HCT116 (cell line): ENCODE results near the gene PTPRO. TPM values are rescaled to one million over a fixed set of nuclear protein-coding genes. Genes with fewer than 3 reads are reported as not detected.

Experiments used
- ATAC-seq: fragments of 200-7000 bp; cut with Tn5 transposase; 2 replicates; pipeline ENCODE4 v1.9.1; 2020; ENCODE audit warnings: mild to moderate bottlenecking, moderate library complexity
- BruUV-seq: library from RNA; stranded (reverse); fragments of 400-500 nt; replicated peaks from 2 replicates; lab custom pipeline; 2021; lab: Mats Ljungman, UMichigan
- CTCF ChIA-PET: fragments of 300-600 bp; sonication (Branson Sonifier 250); formaldehyde crosslinking; loops from one replicate; lab custom pipeline; 2021; ENCODE audit warnings: antibody characterized with exemption; lab: Charles Lee
- POLR2A ChIA-PET: fragments of 300-600, 350-600 bp; sonication (Branson Sonifier 250); formaldehyde crosslinking; loops from one replicate; lab custom pipeline; 2021; ENCODE audit warnings: antibody characterized with exemption; lab: Charles Lee
- RAD21 ChIA-PET, 2 experiments: fragments of 300-600 bp; sonication (Branson Sonifier 250); formaldehyde crosslinking; loops; one replicate each; lab custom pipeline; 2023; ENCODE audit warnings: low total read pairs in 2 of 2; ENCODE audit not compliant: uncharacterized antibody in 2 of 2, unreplicated experiment in 2 of 2, low non-redundant PET in 1 of 2; lab: Charles Lee
- DNase-seq: peaks from one replicate; pipeline ENCODE4 v3.0.0-alpha.2; 2010; ENCODE audit warnings: low read depth, low spot score
- H2AFZ ChIP-seq: fragments of 200-600 bp; shearing (Covaris generic), sonication (generic); 2 replicates; pipeline ENCODE4 v1.6.1; 2017; ENCODE audit warnings: low read depth, mixed run types, mixed read lengths, antibody characterized with exemption, low read length; ENCODE audit not compliant: poor library complexity, severe bottlenecking
- H3K27ac ChIP-seq: 2 replicates; pipeline ENCODE4 v1.5.1; 2012; ENCODE audit warnings: low read depth, low read length
- H3K27me3 ChIP-seq: fragments of 200-600 bp; sonication (generic); 2 replicates; pipeline ENCODE4 v1.6.1; 2016; ENCODE audit warnings: mixed run types, low read length, mixed read lengths; ENCODE audit not compliant: insufficient read depth
- H3K36me3 ChIP-seq, 2 experiments: fragments of 200-500 bp in 1 of 2; fragments of 200-600 bp in 1 of 2; sonication (Bioruptor generic) in 1 of 2; sonication (generic) in 1 of 2; 2 replicates each; pipeline versions ENCODE4 v1.5.1 to v1.6.1; 2014 to 2016; ENCODE audit warnings: low read length in 2 of 2, inconsistent platforms in 1 of 2, mixed read lengths in 1 of 2, mixed run types in 1 of 2; ENCODE audit not compliant: insufficient read depth in 2 of 2, control insufficient read depth in 1 of 2
- H3K4me1 ChIP-seq, 2 experiments: fragments of 200-600 bp in 1 of 2; sonication (generic) in 1 of 2; 2 replicates each; pipeline versions ENCODE4 v1.5.1 to v1.6.1; 2012 to 2017; ENCODE audit warnings: low read length in 2 of 2, inconsistent platforms in 1 of 2, mild to moderate bottlenecking in 1 of 2, mixed read lengths in 1 of 2, mixed run types in 1 of 2, moderate library complexity in 1 of 2; ENCODE audit not compliant: insufficient read depth in 2 of 2, control insufficient read depth in 1 of 2
- H3K4me2 ChIP-seq: fragments of 200-600 bp; sonication (generic); 2 replicates; pipeline ENCODE4 v1.6.1; 2017; ENCODE audit warnings: mixed run types, low read length, mixed read lengths
- H3K4me3 ChIP-seq, 2 experiments: fragments of 200-600 bp in 1 of 2; sonication (generic) in 1 of 2; replicated peaks in 1 of 2; 2 replicates each; pipeline ENCODE4 v1.5.1; 2011 to 2016; ENCODE audit warnings: low read length in 2 of 2, control low read depth in 1 of 2, low read depth in 1 of 2, mild to moderate bottlenecking in 1 of 2, mixed read lengths in 1 of 2, mixed run types in 1 of 2
- H3K79me2 ChIP-seq: fragments of 200-600 bp; sonication (generic); 2 replicates; pipeline ENCODE4 v1.6.1; 2017; ENCODE audit warnings: mild to moderate bottlenecking, mixed run types, low read length, moderate library complexity, mixed read lengths; ENCODE audit not compliant: insufficient read depth
- H3K9ac ChIP-seq: fragments of 200-600 bp; sonication (generic); 2 replicates; pipeline ENCODE4 v1.6.1; 2016; ENCODE audit warnings: low read length, mixed read lengths
- H3K9me2 ChIP-seq: fragments of 200-600 bp; sonication (generic), shearing (Covaris generic); 2 replicates; pipeline ENCODE4 v1.6.1; 2017; ENCODE audit warnings: mixed run types, mild to moderate bottlenecking, moderate library complexity; ENCODE audit not compliant: insufficient read depth
- H3K9me3 ChIP-seq, 2 experiments: fragments of 200-500 bp in 1 of 2; fragments of 200-600 bp in 1 of 2; sonication (Bioruptor generic) in 1 of 2; sonication (generic) in 1 of 2; 2 replicates each; pipeline ENCODE4 v1.6.1; 2014 to 2017; ENCODE audit warnings: low read length in 2 of 2, mixed read lengths in 2 of 2, inconsistent platforms in 1 of 2, low read depth in 1 of 2, mild to moderate bottlenecking in 1 of 2, mixed run types in 1 of 2, moderate library complexity in 1 of 2; ENCODE audit not compliant: control insufficient read depth in 1 of 2, insufficient read depth in 1 of 2
- H4K20me1 ChIP-seq: fragments of 200-600 bp; sonication (generic), shearing (Covaris generic); 2 replicates; pipeline ENCODE4 v1.6.1; 2017; ENCODE audit warnings: mixed run types, mild to moderate bottlenecking, moderate library complexity; ENCODE audit not compliant: insufficient read depth
- CBX3 ChIP-seq: IDR thresholded peaks from 2 replicates; pipeline ENCODE4 v1.6.1; 2012; ENCODE audit warnings: low read depth
- CEBPB ChIP-seq: IDR thresholded peaks from 2 replicates; pipeline ENCODE4 v1.6.1; 2012; ENCODE audit warnings: low read depth
- EGR1 ChIP-seq: IDR thresholded peaks from 2 replicates; pipeline ENCODE4 v1.6.1; 2012; ENCODE audit warnings: low read depth
- ELF1 ChIP-seq: IDR thresholded peaks from 2 replicates; pipeline ENCODE4 v1.6.1; 2012; ENCODE audit warnings: low read depth, borderline replicate concordance
- EZH2 ChIP-seq: fragments of 200-600 bp; sonication (generic); IDR thresholded peaks from 2 replicates; pipeline ENCODE4 v1.6.1; 2017; ENCODE audit warnings: antibody characterized with exemption, mixed run types
- EZH2phosphoT487 ChIP-seq: fragments of 200-600 bp; IDR thresholded peaks from 2 replicates; pipeline ENCODE4 v1.6.1; 2018; ENCODE audit warnings: antibody characterized with exemption, borderline replicate concordance
- FOSL1 ChIP-seq: IDR thresholded peaks from 2 replicates; pipeline ENCODE4 v1.6.1; 2012; ENCODE audit warnings: low read depth
- JUND ChIP-seq: IDR thresholded peaks from 2 replicates; pipeline ENCODE4 v1.6.1; 2012
- RAD21 ChIP-seq: IDR thresholded peaks from 2 replicates; pipeline ENCODE4 v1.6.1; 2012; ENCODE audit warnings: low read depth, mild to moderate bottlenecking
- SP1 ChIP-seq: IDR thresholded peaks from 2 replicates; pipeline ENCODE4 v1.6.1; 2012; ENCODE audit warnings: low read depth
- SRF ChIP-seq: IDR thresholded peaks from 2 replicates; pipeline ENCODE4 v1.6.1; 2012; ENCODE audit warnings: low read depth
- YY1 ChIP-seq: IDR thresholded peaks from 2 replicates; pipeline ENCODE4 v1.6.1; 2011; ENCODE audit warnings: low read length, low read depth, moderate library complexity, mild to moderate bottlenecking; ENCODE audit not compliant: insufficient replicate concordance; ENCODE audit errors: extremely low read depth
- ZFX ChIP-seq: fragments of 450-650 bp; IDR thresholded peaks from 2 replicates; pipeline ENCODE4 v1.6.1; 2017
- ZNF274 ChIP-seq: fragments of 200-500 bp; sonication (Bioruptor generic); IDR thresholded peaks from 2 replicates; pipeline ENCODE4 v1.6.1; 2014; ENCODE audit warnings: mild to moderate bottlenecking, low read depth, low read length, inconsistent platforms
- intact Hi-C: fragments of 100-400 bp; cut with micrococcal nuclease; formaldehyde crosslinking; loops from 2 replicates; pipeline ENCODE4 v1.10.0; 2022
- total RNA-seq: library from RNA; stranded (reverse); gene quantifications from one replicate; pipeline ENCODE4 v1.2.1, GENCODE V29; 2021; ENCODE audit not compliant: unreplicated experiment
- TF ChIP-seq, protein P1 (sequence below): IDR thresholded peaks from 2 replicates; pipeline ENCODE4 v1.6.1; 2012; ENCODE audit warnings: low read depth
- TF ChIP-seq, protein P2 (sequence below): IDR thresholded peaks from 2 replicates; pipeline ENCODE4 v1.6.1; 2011; ENCODE audit warnings: mild to moderate bottlenecking, low read length, moderate library complexity; ENCODE audit not compliant: insufficient replicate concordance; ENCODE audit errors: extremely low read depth
- TF ChIP-seq, protein P3 (sequence below), 3 experiments: fragments of 200-600 bp in 1 of 3; sonication (generic) in 1 of 3; IDR thresholded peaks in 2 of 3; conservative IDR thresholded peaks in 1 of 3; 2 replicates each; pipeline ENCODE4 v1.5.1; 2012 to 2017; ENCODE audit warnings: low read depth in 2 of 3, low read length in 2 of 3, antibody characterized with exemption in 1 of 3, borderline replicate concordance in 1 of 3, control low read depth in 1 of 3, mild to moderate bottlenecking in 1 of 3, mixed read lengths in 1 of 3, mixed run types in 1 of 3, moderate library complexity in 1 of 3; ENCODE audit not compliant: insufficient read depth in 1 of 3
- TF ChIP-seq, protein P4 (sequence below): IDR thresholded peaks from 2 replicates; pipeline ENCODE4 v1.6.1; 2012
- TF ChIP-seq, protein P5 (sequence below): IDR thresholded peaks from 2 replicates; pipeline ENCODE4 v1.6.1; 2012

The PTPRO gene
- total RNA-seq, 1 experiment from 2014 or later: not detected

DNA sequence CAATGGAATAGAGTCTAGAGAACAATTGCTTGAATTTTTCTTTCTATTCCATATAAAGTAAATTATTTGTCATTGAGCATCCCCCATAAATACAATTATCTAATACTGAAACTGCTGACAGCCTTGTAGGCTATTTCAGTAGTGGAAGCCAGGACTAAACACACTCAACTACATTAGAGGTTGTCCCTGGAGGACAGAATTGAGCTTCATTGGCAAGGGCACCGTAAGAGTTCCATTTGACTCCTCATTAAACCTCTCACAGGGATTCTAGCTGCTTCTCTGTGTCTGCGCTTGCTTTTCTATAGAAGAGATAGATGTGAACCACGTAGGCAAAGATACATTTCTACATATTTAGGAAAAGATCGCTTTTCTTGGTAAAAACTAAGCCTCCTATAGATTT lies 3.5 kb upstream of the PTPRO start:
- intact Hi-C loops: no loop called here
- Histone ChIP-seq H3K4me3 (no peak overlapping the region), H2AFZ (no peak overlapping the region), H4K20me1 (no peaks in the 10 kb centered on the region), H3K79me2 (no peaks in the 10 kb centered on the region), H3K36me3 (no peaks in the 10 kb centered on the region), H3K27ac (no peak overlapping the region), H3K27me3 (peaks cover 38% of the 10 kb centered on the region), H3K4me2 (no peak overlapping the region), H3K9me2 (no peaks in the 10 kb centered on the region), H3K9ac (no peak overlapping the region), H3K9me3 (no peaks in the 10 kb centered on the region), H3K4me1 (no peaks in the 10 kb centered on the region)
- POLR2A ChIA-PET: no interaction called here
- RAD21 ChIA-PET: no interaction called here
- TF ChIP-seq ELF1 (no peak), EZH2phosphoT487 (no peak), JUND (no peak), CEBPB (no peak), RAD21 (no peak), SP1 (no peak), EGR1 (no peak), ZFX (no peak), ZNF274 (no peak), EZH2 (no peak), FOSL1 (no peak), SRF (no peak), YY1 (no peak), CBX3 (no peak)
- TF ChIP-seq, protein P1, sequence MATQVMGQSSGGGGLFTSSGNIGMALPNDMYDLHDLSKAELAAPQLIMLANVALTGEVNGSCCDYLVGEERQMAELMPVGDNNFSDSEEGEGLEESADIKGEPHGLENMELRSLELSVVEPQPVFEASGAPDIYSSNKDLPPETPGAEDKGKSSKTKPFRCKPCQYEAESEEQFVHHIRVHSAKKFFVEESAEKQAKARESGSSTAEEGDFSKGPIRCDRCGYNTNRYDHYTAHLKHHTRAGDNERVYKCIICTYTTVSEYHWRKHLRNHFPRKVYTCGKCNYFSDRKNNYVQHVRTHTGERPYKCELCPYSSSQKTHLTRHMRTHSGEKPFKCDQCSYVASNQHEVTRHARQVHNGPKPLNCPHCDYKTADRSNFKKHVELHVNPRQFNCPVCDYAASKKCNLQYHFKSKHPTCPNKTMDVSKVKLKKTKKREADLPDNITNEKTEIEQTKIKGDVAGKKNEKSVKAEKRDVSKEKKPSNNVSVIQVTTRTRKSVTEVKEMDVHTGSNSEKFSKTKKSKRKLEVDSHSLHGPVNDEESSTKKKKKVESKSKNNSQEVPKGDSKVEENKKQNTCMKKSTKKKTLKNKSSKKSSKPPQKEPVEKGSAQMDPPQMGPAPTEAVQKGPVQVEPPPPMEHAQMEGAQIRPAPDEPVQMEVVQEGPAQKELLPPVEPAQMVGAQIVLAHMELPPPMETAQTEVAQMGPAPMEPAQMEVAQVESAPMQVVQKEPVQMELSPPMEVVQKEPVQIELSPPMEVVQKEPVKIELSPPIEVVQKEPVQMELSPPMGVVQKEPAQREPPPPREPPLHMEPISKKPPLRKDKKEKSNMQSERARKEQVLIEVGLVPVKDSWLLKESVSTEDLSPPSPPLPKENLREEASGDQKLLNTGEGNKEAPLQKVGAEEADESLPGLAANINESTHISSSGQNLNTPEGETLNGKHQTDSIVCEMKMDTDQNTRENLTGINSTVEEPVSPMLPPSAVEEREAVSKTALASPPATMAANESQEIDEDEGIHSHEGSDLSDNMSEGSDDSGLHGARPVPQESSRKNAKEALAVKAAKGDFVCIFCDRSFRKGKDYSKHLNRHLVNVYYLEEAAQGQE: no peak
- TF ChIP-seq, protein P2, sequence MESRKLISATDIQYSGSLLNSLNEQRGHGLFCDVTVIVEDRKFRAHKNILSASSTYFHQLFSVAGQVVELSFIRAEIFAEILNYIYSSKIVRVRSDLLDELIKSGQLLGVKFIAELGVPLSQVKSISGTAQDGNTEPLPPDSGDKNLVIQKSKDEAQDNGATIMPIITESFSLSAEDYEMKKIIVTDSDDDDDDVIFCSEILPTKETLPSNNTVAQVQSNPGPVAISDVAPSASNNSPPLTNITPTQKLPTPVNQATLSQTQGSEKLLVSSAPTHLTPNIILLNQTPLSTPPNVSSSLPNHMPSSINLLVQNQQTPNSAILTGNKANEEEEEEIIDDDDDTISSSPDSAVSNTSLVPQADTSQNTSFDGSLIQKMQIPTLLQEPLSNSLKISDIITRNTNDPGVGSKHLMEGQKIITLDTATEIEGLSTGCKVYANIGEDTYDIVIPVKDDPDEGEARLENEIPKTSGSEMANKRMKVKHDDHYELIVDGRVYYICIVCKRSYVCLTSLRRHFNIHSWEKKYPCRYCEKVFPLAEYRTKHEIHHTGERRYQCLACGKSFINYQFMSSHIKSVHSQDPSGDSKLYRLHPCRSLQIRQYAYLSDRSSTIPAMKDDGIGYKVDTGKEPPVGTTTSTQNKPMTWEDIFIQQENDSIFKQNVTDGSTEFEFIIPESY: no peak
- TF ChIP-seq, protein P3, sequence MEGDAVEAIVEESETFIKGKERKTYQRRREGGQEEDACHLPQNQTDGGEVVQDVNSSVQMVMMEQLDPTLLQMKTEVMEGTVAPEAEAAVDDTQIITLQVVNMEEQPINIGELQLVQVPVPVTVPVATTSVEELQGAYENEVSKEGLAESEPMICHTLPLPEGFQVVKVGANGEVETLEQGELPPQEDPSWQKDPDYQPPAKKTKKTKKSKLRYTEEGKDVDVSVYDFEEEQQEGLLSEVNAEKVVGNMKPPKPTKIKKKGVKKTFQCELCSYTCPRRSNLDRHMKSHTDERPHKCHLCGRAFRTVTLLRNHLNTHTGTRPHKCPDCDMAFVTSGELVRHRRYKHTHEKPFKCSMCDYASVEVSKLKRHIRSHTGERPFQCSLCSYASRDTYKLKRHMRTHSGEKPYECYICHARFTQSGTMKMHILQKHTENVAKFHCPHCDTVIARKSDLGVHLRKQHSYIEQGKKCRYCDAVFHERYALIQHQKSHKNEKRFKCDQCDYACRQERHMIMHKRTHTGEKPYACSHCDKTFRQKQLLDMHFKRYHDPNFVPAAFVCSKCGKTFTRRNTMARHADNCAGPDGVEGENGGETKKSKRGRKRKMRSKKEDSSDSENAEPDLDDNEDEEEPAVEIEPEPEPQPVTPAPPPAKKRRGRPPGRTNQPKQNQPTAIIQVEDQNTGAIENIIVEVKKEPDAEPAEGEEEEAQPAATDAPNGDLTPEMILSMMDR (IDR thresholded peaks at IDR 0.05 in 2 of 3, conservative IDR thresholded peaks at IDR 0.05 in 1 of 3; ENCODE audit: borderline replicate concordance in 1 of 3, insufficient read depth in 1 of 3, low read depth in 2 of 3, low read length in 2 of 3): no peak
- TF ChIP-seq, protein P4, sequence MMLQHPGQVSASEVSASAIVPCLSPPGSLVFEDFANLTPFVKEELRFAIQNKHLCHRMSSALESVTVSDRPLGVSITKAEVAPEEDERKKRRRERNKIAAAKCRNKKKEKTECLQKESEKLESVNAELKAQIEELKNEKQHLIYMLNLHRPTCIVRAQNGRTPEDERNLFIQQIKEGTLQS: no peak
- TF ChIP-seq, protein P5, sequence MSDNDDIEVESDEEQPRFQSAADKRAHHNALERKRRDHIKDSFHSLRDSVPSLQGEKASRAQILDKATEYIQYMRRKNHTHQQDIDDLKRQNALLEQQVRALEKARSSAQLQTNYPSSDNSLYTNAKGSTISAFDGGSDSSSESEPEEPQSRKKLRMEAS: no peak
- CTCF ChIA-PET: no interaction called here
- ATAC-seq (no peak), DNase-seq (no peak)
- BruUV-seq: no TSS peak
